HG03103 (cell line): ENCODE measurements around the gene VWA3B.
"Not testable (repeated sequence)": the region's sequence is repeated elsewhere in the genome, so short reads cannot be mapped to it uniquely, and the experiment has no call there.

Experiments used
- ATAC-seq: cut with Tn5 transposase; IDR thresholded peaks from one replicate; pipeline ENCODE4 v1.9.1; 2021; ENCODE audit warnings: low read depth; ENCODE audit not compliant: unreplicated experiment

The VWA3B gene

GRCh38 chr2:98293931-98294687, 207.1 kb downstream of the VWA3B start:
- no peak for ATAC-seq

- ATAC-seq: no peak
Observed at GRCh38 chr2:98294711-98295110, 207.7 kb downstream of the VWA3B start.

GRCh38 chr2:98295275-98295674, 208.3 kb downstream of the VWA3B start:
- ATAC-seq: no peak

- no peak for ATAC-seq
Observed at GRCh38 chr2:98295721-98296414, 208.9 kb downstream of the VWA3B start.

GRCh38 chr2:98296440-98296839, 209.5 kb downstream of the VWA3B start:
- no peak for ATAC-seq

- ATAC-seq: no peak
Observed at GRCh38 chr2:98297817-98298682, 211.1 kb downstream of the VWA3B start.

- ATAC-seq: no peak
Observed at GRCh38 chr2:98298683-98299164, 211.8 kb downstream of the VWA3B start.

GRCh38 chr2:98299211-98299905, 212.4 kb downstream of the VWA3B start:
- no peak for ATAC-seq

- no peak for ATAC-seq
Observed at GRCh38 chr2:98300141-98300874, 213.3 kb downstream of the VWA3B start.

GRCh38 chr2:98301469-98301868, 214.5 kb downstream of the VWA3B start:
- ATAC-seq: no peak

GRCh38 chr2:98307131-98307696, 220.2 kb downstream of the VWA3B start:
- not testable (repeated sequence) for ATAC-seq

GRCh38 chr2:98308068-98308467, 221.1 kb downstream of the VWA3B start:
- no peak for ATAC-seq

GRCh38 chr2:98308532-98308931, 221.6 kb downstream of the VWA3B start:
- ATAC-seq: no peak

- no peak for ATAC-seq
Observed at GRCh38 chr2:98309580-98309979, 222.6 kb downstream of the VWA3B start.

- no peak for ATAC-seq
Observed at GRCh38 chr2:98310010-98310409, 223.0 kb downstream of the VWA3B start.

GRCh38 chr2:98311090-98311489, 224.1 kb downstream of the VWA3B start:
- no peak for ATAC-seq

- no peak for ATAC-seq
Observed at GRCh38 chr2:98311771-98312545, 225.0 kb downstream of the VWA3B start.

GRCh38 chr2:98313492-98314250, 226.7 kb downstream of the VWA3B start:
- no peak for ATAC-seq
